ENCODE results near the gene TRUB2. TPM values are rescaled to one million over a fixed set of nuclear protein-coding genes. Genes with fewer than 3 reads are reported as not detected.

The TRUB2 gene
- polyA plus RNA-seq, 1 donor (not counting 4 experiments of a cell fraction or from before 2014, with no cell fraction given): 17.2 TPM

DNA sequence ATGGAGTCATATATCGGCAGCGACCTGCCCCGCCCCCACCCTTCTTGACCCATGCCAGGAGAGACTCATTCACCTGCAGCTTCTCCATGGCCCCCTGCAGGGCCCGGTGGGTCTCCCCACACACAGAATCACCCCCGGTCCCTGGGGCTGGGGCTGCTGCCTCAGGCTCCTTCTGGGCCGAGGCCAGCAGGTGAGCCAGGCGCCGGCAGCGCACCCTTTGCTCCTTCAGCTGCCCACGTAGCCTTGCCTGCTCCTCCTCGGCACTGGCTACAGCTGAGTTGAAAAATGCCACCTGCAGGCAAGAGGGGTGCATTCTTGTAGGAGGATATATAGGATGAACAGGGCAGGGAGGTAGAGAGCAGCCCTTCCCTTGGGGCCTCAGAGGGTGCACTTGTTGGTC, 64.3 kb downstream of the TRUB2 start:
- no peak overlapping the region for H3K27ac ChIP-seq (ENCODE audit: control insufficient read depth, insufficient read depth, low read length)
- FAIRE-seq: no peak

DNA sequence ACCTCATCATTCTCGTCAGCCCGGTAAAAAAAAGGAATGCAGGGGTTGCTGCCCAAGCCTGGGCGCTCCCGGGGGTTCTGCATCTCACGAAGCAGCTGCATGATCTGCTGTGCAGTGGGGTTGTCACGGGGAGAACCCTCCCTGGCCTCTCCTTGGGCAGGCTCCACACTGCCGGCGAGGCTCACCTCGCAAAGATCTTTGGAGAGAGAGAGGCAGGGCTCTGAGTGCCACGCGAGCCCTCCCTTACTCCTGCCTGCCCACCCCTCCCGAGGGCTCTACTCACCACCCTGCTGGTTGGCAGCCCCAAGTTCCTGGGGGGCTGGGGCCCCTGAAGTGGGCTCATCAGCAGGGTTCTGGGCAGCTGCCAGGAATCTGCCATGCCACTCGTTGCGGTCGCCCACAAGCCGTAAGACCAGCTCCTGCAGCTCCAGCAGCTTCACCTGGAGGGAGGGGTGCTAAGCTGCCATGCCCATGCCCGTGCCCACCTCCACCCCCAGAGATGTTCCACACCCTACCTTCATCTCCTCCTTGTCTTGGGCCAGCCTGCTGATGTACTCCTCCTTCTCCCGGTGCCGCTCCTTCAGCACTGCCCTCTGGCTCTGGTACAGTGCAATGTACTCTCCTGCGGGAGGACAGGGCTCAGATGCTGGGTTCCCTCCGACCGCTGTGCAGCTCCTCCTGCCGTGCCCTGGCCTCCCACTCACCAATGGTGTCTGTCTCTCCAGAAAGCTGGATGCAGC, 65.0 kb downstream of the TRUB2 start:
- dilution Hi-C loops (cut with MboI; ENCODE audit: extremely low pct_ligation_motif_present, low sequenced_read_pairs): no loop called here
- no peak for FAIRE-seq
- H3K27ac ChIP-seq (ENCODE audit: control insufficient read depth, insufficient read depth, low read length): no peak overlapping the region
- H3K79me2 ChIP-seq (ENCODE audit: control insufficient read depth, insufficient read depth, low read length): no peaks in the 10 kb centered on the region
- H3K4me3 ChIP-seq (ENCODE audit: control insufficient read depth in 2 of 3, extremely low read depth in 1 of 3, insufficient read depth in 2 of 3, low read depth in 1 of 3, low read length in 3 of 3): no peak overlapping the region
- H3K9me1 ChIP-seq (ENCODE audit: control insufficient read depth, extremely low read depth, insufficient read depth, low read length): no peaks in the 10 kb centered on the region
- H3K9ac ChIP-seq (ENCODE audit: control insufficient read depth, extremely low read depth, insufficient read depth, low read length): no peak overlapping the region
- H3K27me3 ChIP-seq (ENCODE audit: control insufficient read depth, extremely low read depth, insufficient read depth, low read length): no peaks in the 10 kb centered on the region
- H4K20me1 ChIP-seq (ENCODE audit: control insufficient read depth, extremely low read depth, insufficient read depth, low read length): peaks cover 2% of the 10 kb centered on the region
- TF ChIP-seq, protein P1, sequence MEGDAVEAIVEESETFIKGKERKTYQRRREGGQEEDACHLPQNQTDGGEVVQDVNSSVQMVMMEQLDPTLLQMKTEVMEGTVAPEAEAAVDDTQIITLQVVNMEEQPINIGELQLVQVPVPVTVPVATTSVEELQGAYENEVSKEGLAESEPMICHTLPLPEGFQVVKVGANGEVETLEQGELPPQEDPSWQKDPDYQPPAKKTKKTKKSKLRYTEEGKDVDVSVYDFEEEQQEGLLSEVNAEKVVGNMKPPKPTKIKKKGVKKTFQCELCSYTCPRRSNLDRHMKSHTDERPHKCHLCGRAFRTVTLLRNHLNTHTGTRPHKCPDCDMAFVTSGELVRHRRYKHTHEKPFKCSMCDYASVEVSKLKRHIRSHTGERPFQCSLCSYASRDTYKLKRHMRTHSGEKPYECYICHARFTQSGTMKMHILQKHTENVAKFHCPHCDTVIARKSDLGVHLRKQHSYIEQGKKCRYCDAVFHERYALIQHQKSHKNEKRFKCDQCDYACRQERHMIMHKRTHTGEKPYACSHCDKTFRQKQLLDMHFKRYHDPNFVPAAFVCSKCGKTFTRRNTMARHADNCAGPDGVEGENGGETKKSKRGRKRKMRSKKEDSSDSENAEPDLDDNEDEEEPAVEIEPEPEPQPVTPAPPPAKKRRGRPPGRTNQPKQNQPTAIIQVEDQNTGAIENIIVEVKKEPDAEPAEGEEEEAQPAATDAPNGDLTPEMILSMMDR (optimal IDR thresholded peaks at IDR 0.05 in 1 of 3, IDR thresholded peaks at IDR 0.05 in 1 of 3, conservative IDR thresholded peaks at IDR 0.05 in 1 of 3; ENCODE audit: extremely low read depth in 1 of 3, insufficient read depth in 2 of 3, low read length in 3 of 3): no peak
- no peak overlapping the region for H3K4me2 ChIP-seq (ENCODE audit: control insufficient read depth, extremely low read depth, insufficient read depth, low read depth, low read length)
- no peaks in the 10 kb centered on the region for H3K9me3 ChIP-seq (ENCODE audit: control insufficient read depth, low read depth, low read length)
- no peak for DNase-seq (ENCODE audit: low read depth, low spot score)
- peaks cover 17% of the 10 kb centered on the region for H3K4me1 ChIP-seq (ENCODE audit: control insufficient read depth, extremely low read depth, insufficient read depth, low read length)
- H3K36me3 ChIP-seq (ENCODE audit: control insufficient read depth in 2 of 2, extremely low read depth in 1 of 2, insufficient read depth in 2 of 2, low read length in 2 of 2): peaks cover 9 to 30% of the 10 kb centered on the region in 2 experiments
- no peak overlapping the region for H2AFZ ChIP-seq (ENCODE audit: control insufficient read depth, low read length)

More for the DNA sequence above, 64.3 kb downstream of the TRUB2 start:
- Histone ChIP-seq H3K79me2 (ENCODE audit: control insufficient read depth, insufficient read depth, low read length) (no peaks in the 10 kb centered on the region), H3K4me3 (ENCODE audit: control insufficient read depth in 2 of 3, extremely low read depth in 1 of 3, insufficient read depth in 2 of 3, low read depth in 1 of 3, low read length in 3 of 3) (no peak overlapping the region), H3K4me1 (ENCODE audit: control insufficient read depth, extremely low read depth, insufficient read depth, low read length) (peaks cover 10% of the 10 kb centered on the region), H4K20me1 (ENCODE audit: control insufficient read depth, extremely low read depth, insufficient read depth, low read length) (peaks cover 2% of the 10 kb centered on the region), H3K4me2 (ENCODE audit: control insufficient read depth, extremely low read depth, insufficient read depth, low read depth, low read length) (no peak overlapping the region), H2AFZ (ENCODE audit: control insufficient read depth, low read length) (no peak overlapping the region), H3K36me3 (ENCODE audit: control insufficient read depth in 2 of 2, extremely low read depth in 1 of 2, insufficient read depth in 2 of 2, low read length in 2 of 2) (peaks cover 9 to 36% of the 10 kb centered on the region in 2 experiments), H3K9ac (ENCODE audit: control insufficient read depth, extremely low read depth, insufficient read depth, low read length) (no peak overlapping the region), H3K9me3 (ENCODE audit: control insufficient read depth, low read depth, low read length) (no peaks in the 10 kb centered on the region), H3K27me3 (ENCODE audit: control insufficient read depth, extremely low read depth, insufficient read depth, low read length) (no peaks in the 10 kb centered on the region), H3K9me1 (ENCODE audit: control insufficient read depth, extremely low read depth, insufficient read depth, low read length) (no peaks in the 10 kb centered on the region)
- DNase-seq (ENCODE audit: low read depth, low spot score): no peak
- TF ChIP-seq EZH2 (IDR thresholded peaks at IDR 0.05; ENCODE audit: low read length): no peak
- TF ChIP-seq, protein P1 (optimal IDR thresholded peaks at IDR 0.05 in 1 of 3, IDR thresholded peaks at IDR 0.05 in 1 of 3, conservative IDR thresholded peaks at IDR 0.05 in 1 of 3; ENCODE audit: extremely low read depth in 1 of 3, insufficient read depth in 2 of 3, low read length in 3 of 3): no peak
- dilution Hi-C loops (cut with MboI; ENCODE audit: extremely low pct_ligation_motif_present, low sequenced_read_pairs): no loop called here

Other genes starting within 250 kb of the TRUB2 start
- gene PTGES2, start 194.7 kb downstream of the TRUB2 start, polyA plus RNA-seq: 61.3 to 71.3 TPM (median 68.7 TPM) in 3 replicates
- 28.9 to 77.4 TPM (median 67.4 TPM) in 3 replicates for gene LCN2, start 173.0 kb downstream of the TRUB2 start, polyA plus RNA-seq
- 35.9 to 89.0 TPM (median 50.9 TPM) in 3 replicates for gene BBLN, start 162.2 kb downstream of the TRUB2 start, polyA plus RNA-seq
- gene CIZ1, start 130.9 kb downstream of the TRUB2 start, polyA plus RNA-seq: 23.5 to 30.9 TPM (median 28.1 TPM) in 3 replicates
- 0.25 to 0.34 TPM (median 0.31 TPM) in 3 replicates for gene DNM1, start 119.1 kb downstream of the TRUB2 start, polyA plus RNA-seq
- 31.9 to 48.8 TPM (median 41.6 TPM) in 3 replicates for gene GOLGA2, start 46.4 kb downstream of the TRUB2 start, polyA plus RNA-seq
- 35.9 to 39.4 TPM (median 38.4 TPM) in 3 replicates for gene SWI5, start 46.2 kb downstream of the TRUB2 start, polyA plus RNA-seq
- 32.6 to 39.8 TPM (median 33.4 TPM) in 3 replicates for gene COQ4, start 392 bp upstream of the TRUB2 start, polyA plus RNA-seq
- 17.3 to 30.2 TPM (median 21.4 TPM) in 3 replicates for gene SLC27A4, start 18.1 kb upstream of the TRUB2 start, polyA plus RNA-seq
- 29.1 to 32.4 TPM (median 31.1 TPM) in 3 replicates for gene URM1, start 48.9 kb upstream of the TRUB2 start, polyA plus RNA-seq
- 15.9 to 39.7 TPM (median 25.9 TPM) in 3 replicates for gene CERCAM, start 98.4 kb upstream of the TRUB2 start, polyA plus RNA-seq
- gene ODF2, start 133.6 kb upstream of the TRUB2 start, polyA plus RNA-seq: 6.6 to 16.3 TPM (median 14.0 TPM) in 3 replicates
- 22.2 to 28.3 TPM (median 24.4 TPM) in 3 replicates for gene GLE1, start 182.3 kb upstream of the TRUB2 start, polyA plus RNA-seq
- 98.7 to 112 TPM (median 101 TPM) in 3 replicates for gene SPTAN1, start 230.1 kb upstream of the TRUB2 start, polyA plus RNA-seq

All from keratinocyte (primary cell).